GM19025 (cell line): ENCODE data around the gene GRIK2.
"Not testable (repeated sequence)": the region's sequence is repeated elsewhere in the genome, so short reads cannot be mapped to it uniquely, and the experiment has no call there.

Source experiments
- ATAC-seq: cut with Tn5 transposase; IDR thresholded peaks from one replicate; pipeline ENCODE4 v1.9.1; 2021; ENCODE audit warnings: mild to moderate bottlenecking, low read depth, moderate library complexity; ENCODE audit not compliant: unreplicated experiment

The GRIK2 gene

GRCh38 chr6:102075539-102075938 lies 682.0 kb downstream of the GRIK2 start:
- no peak for ATAC-seq

- ATAC-seq: no peak
Measured at GRCh38 chr6:102085257-102085656, 691.7 kb downstream of the GRIK2 start.

- not testable (repeated sequence) for ATAC-seq
Measured at GRCh38 chr6:102088160-102088559, 694.7 kb downstream of the GRIK2 start.

GRCh38 chr6:102114402-102114801 lies 720.9 kb downstream of the GRIK2 start:
- ATAC-seq: no peak

- ATAC-seq: no peak
Measured at GRCh38 chr6:102115911-102116310, 722.4 kb downstream of the GRIK2 start.

GRCh38 chr6:102118034-102118433 lies 724.5 kb downstream of the GRIK2 start:
- no peak for ATAC-seq
